Ishikawa (cell line): ENCODE data around the gene SAAL1.

Experiments used
- CEBPB ChIP-seq: IDR thresholded peaks from 2 replicates; pipeline ENCODE4 v1.6.1; 2012
- CREB1 ChIP-seq: IDR thresholded peaks from 2 replicates; pipeline ENCODE4 v1.6.1; 2012; ENCODE audit warnings: low read depth
- EGR1 ChIP-seq: IDR thresholded peaks from 2 replicates; pipeline ENCODE4 v1.6.1; 2012
- EP300 ChIP-seq: IDR thresholded peaks from 2 replicates; pipeline ENCODE4 v1.6.1; 2012; ENCODE audit warnings: borderline replicate concordance
- FOXM1 ChIP-seq: IDR thresholded peaks from 2 replicates; pipeline ENCODE4 v1.6.1; 2012; ENCODE audit warnings: low read depth, borderline replicate concordance
- MAX ChIP-seq: IDR thresholded peaks from 2 replicates; pipeline ENCODE4 v1.6.1; 2012
- NFIC ChIP-seq: IDR thresholded peaks from 2 replicates; pipeline ENCODE4 v1.6.1; 2012
- RAD21 ChIP-seq: IDR thresholded peaks from 2 replicates; pipeline ENCODE4 v1.6.1; 2012; ENCODE audit warnings: low read depth
- REST ChIP-seq: IDR thresholded peaks from 2 replicates; pipeline ENCODE4 v1.6.1; 2012; ENCODE audit warnings: low read depth, mild to moderate bottlenecking
- TAF1 ChIP-seq: IDR thresholded peaks from 2 replicates; pipeline ENCODE4 v1.6.1; 2012; ENCODE audit warnings: low read depth, mild to moderate bottlenecking
- TCF12 ChIP-seq: IDR thresholded peaks from 2 replicates; pipeline ENCODE4 v1.6.1; 2012; ENCODE audit warnings: low read depth
- TEAD4 ChIP-seq: IDR thresholded peaks from 2 replicates; pipeline ENCODE4 v1.6.1; 2012
- USF1 ChIP-seq: IDR thresholded peaks from 2 replicates; pipeline ENCODE4 v1.6.1; 2012
- YY1 ChIP-seq: IDR thresholded peaks from 2 replicates; pipeline ENCODE4 v1.6.1; 2012; ENCODE audit warnings: low read depth
- ZBTB7A ChIP-seq: IDR thresholded peaks from 2 replicates; pipeline ENCODE4 v1.6.1; 2012; ENCODE audit warnings: low read depth

Gene SAAL1

GRCh38 chr11:18093959-18094358 lies 11.9 kb downstream of the SAAL1 start:
- no peak for TF ChIP-seq EGR1
- no peak for TF ChIP-seq ZBTB7A
- TF ChIP-seq CEBPB = no peak
- TF ChIP-seq FOXM1 = no peak
- TF ChIP-seq TEAD4 = no peak

- TF ChIP-seq EP300 (no peak), CREB1 (no peak), USF1 (no peak), TCF12 (no peak), TAF1 (no peak), TEAD4 (no peak), NFIC (no peak)
Measured at GRCh38 chr11:18091731-18092130, 14.2 kb downstream of the SAAL1 start.

GRCh38 chr11:18088966-18089365 lies 16.9 kb downstream of the SAAL1 start:
- no peak for TF ChIP-seq NFIC
- no peak for TF ChIP-seq TAF1
- no peak for TF ChIP-seq TCF12
- TF ChIP-seq CREB1 = no peak
- TF ChIP-seq CEBPB = no peak
- TF ChIP-seq ZBTB7A = no peak
- no peak for TF ChIP-seq FOXM1
- no peak for TF ChIP-seq EP300
- TF ChIP-seq EGR1 = no peak
- no peak for TF ChIP-seq YY1
- TF ChIP-seq MAX = no peak
- no peak for TF ChIP-seq REST
- no peak for TF ChIP-seq USF1
- TF ChIP-seq RAD21 = no peak

- no peak for TF ChIP-seq CEBPB
- no peak for TF ChIP-seq TEAD4
- TF ChIP-seq NFIC = no peak
- TF ChIP-seq TAF1 = no peak
- no peak for TF ChIP-seq USF1
- TF ChIP-seq TCF12 = no peak
- no peak for TF ChIP-seq MAX
- TF ChIP-seq CREB1 = no peak
- no peak for TF ChIP-seq EP300
- no peak for TF ChIP-seq ZBTB7A
- no peak for TF ChIP-seq EGR1
- no peak for TF ChIP-seq RAD21
- TF ChIP-seq YY1 = no peak
- no peak for TF ChIP-seq FOXM1
- TF ChIP-seq REST = no peak
Measured at GRCh38 chr11:18088366-18088765, 17.5 kb downstream of the SAAL1 start.

- no peak for TF ChIP-seq REST
- peak; percentile 44 for TF ChIP-seq NFIC
Measured at GRCh38 chr11:18081551-18081950, 24.3 kb downstream of the SAAL1 start.
